GM12878 (cell line): Measurements from ENCODE around the gene MCAT. TPM values are rescaled to one million over a fixed set of nuclear protein-coding genes. Genes with fewer than 3 reads are reported as not detected.

Source experiments
- ATAC-seq: fragments of 200-7000 bp; cut with Tn5 transposase; 3 replicates; pipeline ENCODE4 v1.9.1; 2020; ENCODE audit warnings: mild to moderate bottlenecking, moderate library complexity
- BruUV-seq: library from RNA; stranded (reverse); fragments of 400-500 nt; replicated peaks from 2 replicates; lab custom pipeline; 2021; lab: Mats Ljungman, UMichigan
- CTCF ChIA-PET: fragments of 300-600 bp; sonication (Branson Sonifier 250); formaldehyde crosslinking; extraction: SDS; loops from one replicate; lab custom pipeline; 2021; ENCODE audit warnings: inconsistent platforms; lab: Yijun Ruan, JAX
- POLR2A ChIA-PET: fragments of 350-600 bp; formaldehyde crosslinking; extraction: SDS; loops from one replicate; lab custom pipeline; 2021; ENCODE audit warnings: inconsistent platforms; lab: Charles Lee
- RAD21 ChIA-PET: fragments of 300-600 bp; sonication (Branson Sonifier 250); formaldehyde crosslinking; loops from one replicate; lab custom pipeline; 2023; ENCODE audit warnings: antibody characterized with exemption; ENCODE audit not compliant: unreplicated experiment; lab: Charles Lee
- SMC1A ChIA-PET: fragments of 300-600 bp; sonication (Branson Sonifier 250); formaldehyde crosslinking; loops from one replicate; lab custom pipeline; 2023; ENCODE audit not compliant: unreplicated experiment, uncharacterized antibody; lab: Charles Lee
- DNase-seq: peaks from one replicate; pipeline ENCODE4 v3.0.0-alpha.2; 2011; ENCODE audit warnings: low read depth, low spot score
- FAIRE-seq: peaks from 3 replicates; lab custom pipeline; 2011; peaks lifted over from hg19 to GRCh38; lab: Jason Lieb, UNC
- H2AFZ ChIP-seq: 2 replicates; pipeline ENCODE4 v1.6.0; 2011; ENCODE audit warnings: low read depth, low read length, control low read depth; ENCODE audit not compliant: control insufficient read depth
- H3K27ac ChIP-seq: 2 replicates; pipeline ENCODE4 v1.5.1; 2011; ENCODE audit warnings: control low read depth; ENCODE audit not compliant: control insufficient read depth, insufficient read depth
- H3K27me3 ChIP-seq, 2 experiments: replicated peaks in 1 of 2; 2 replicates each; pipeline versions ENCODE4 v1.6.0 to v1.6.1; 2011; ENCODE audit warnings: low read length in 1 of 2; ENCODE audit not compliant: control insufficient read depth in 2 of 2, insufficient read depth in 2 of 2
- H3K36me3 ChIP-seq, 2 experiments: 2 replicates each; pipeline ENCODE4 v1.5.1; 2011; ENCODE audit warnings: low read length in 1 of 2; ENCODE audit not compliant: control insufficient read depth in 2 of 2, insufficient read depth in 2 of 2
- H3K4me1 ChIP-seq: 2 replicates; pipeline ENCODE4 v1.6.1; 2011; ENCODE audit warnings: mild to moderate bottlenecking, low read length, moderate library complexity, mixed read lengths; ENCODE audit not compliant: control insufficient read depth, insufficient read depth
- H3K4me2 ChIP-seq: 2 replicates; pipeline ENCODE4 v1.6.0; 2011; ENCODE audit warnings: control low read depth; ENCODE audit not compliant: control insufficient read depth, insufficient read depth
- H3K4me3 ChIP-seq: fragments of 200-600 bp; sonication (generic); 2 replicates; pipeline ENCODE4 v1.5.1; 2016
- H3K79me2 ChIP-seq: 2 replicates; pipeline ENCODE4 v1.6.0; 2011; ENCODE audit warnings: low read length; ENCODE audit not compliant: control insufficient read depth, insufficient read depth
- H3K9ac ChIP-seq: 2 replicates; pipeline ENCODE4 v1.8.0; 2011; ENCODE audit warnings: low read length, control low read depth, mixed read lengths; ENCODE audit not compliant: control insufficient read depth, insufficient read depth
- H3K9me3 ChIP-seq: replicated peaks from 3 replicates; pipeline ENCODE4 v1.5.1; 2011; ENCODE audit warnings: mild to moderate bottlenecking, low read length; ENCODE audit not compliant: control insufficient read depth, insufficient read depth
- H4K20me1 ChIP-seq: 2 replicates; pipeline ENCODE4 v1.6.0; 2011; ENCODE audit not compliant: control insufficient read depth, insufficient read depth
- STAT1 ChIP-seq: fragments of 450-650 bp; conservative IDR thresholded peaks from 2 replicates; pipeline ENCODE4 v1.6.1; 2014; ENCODE audit warnings: antibody characterized with exemption, mild to moderate bottlenecking
- WGBS: methylation state at CpG from one replicate; pipeline ENCODE4 v1.1.6; 2016; ENCODE audit warnings: low lambda C conversion rate; ENCODE audit not compliant: insufficient replicate concordance, insufficient coverage; ENCODE audit errors: missing lambda C conversion rate; 5-methylcytosine and 5-hydroxymethylcytosine counted together
- in situ Hi-C: fragments of 300-500 bp; cut with MboI; formaldehyde crosslinking; loops from 9 replicates; pipeline ENCODE4 v1.14.3; 2018; ENCODE audit warnings: mixed read lengths
- intact Hi-C: fragments of 100-400 bp; cut with micrococcal nuclease; formaldehyde crosslinking; loops from one replicate; pipeline ENCODE4 v1.14.2; 2022; ENCODE audit not compliant: unreplicated experiment
- polyA plus RNA-seq, 11 experiments: library from polyadenylated mRNA; depleted of rRNA in 4 of 11; unstranded in 6 of 11; stranded (reverse) in 5 of 11; fragments of >200 nt; fragmentation: Nextera tagmentation in 4 of 11; fragmentation: Illumina TruSeq in 1 of 11; extraction: Ambion mirVana in 4 of 11; extraction: Trizol in 1 of 11; gene quantifications; 1 replicate in 1 of 11; 2 replicates in 10 of 11; pipeline versions ENCODE4 v1.2.1 to v1.2.3, GENCODE V29; 2011 to 2016; ENCODE audit warnings: inconsistent platforms in 2 of 11, missing spikeins in 2 of 11, low read depth in 1 of 11
- total RNA-seq, 4 experiments: library from RNA; depleted of rRNA in 3 of 4; stranded (reverse); fragments of >200 nt in 3 of 4; fragmentation: Illumina TruSeq in 1 of 4; extraction: Trizol in 1 of 4; gene quantifications; 2 replicates each; pipeline versions ENCODE4 v1.2.1 to v1.2.3, GENCODE V29; 2013 to 2021
- TF ChIP-seq, protein P1 (sequence below): fragments of 450-650 bp; formaldehyde crosslinking; IDR thresholded peaks from 2 replicates; pipeline ENCODE4 v1.5.0; 2022; ENCODE audit warnings: mild to moderate bottlenecking, missing genetic modification characterization
- TF ChIP-seq, protein P2 (sequence below): fragments of 450-650 bp; formaldehyde crosslinking; IDR thresholded peaks from 2 replicates; pipeline ENCODE4 v1.4.0; 2022; ENCODE audit warnings: mild to moderate bottlenecking, moderate library complexity
- TF ChIP-seq, protein P3 (sequence below): IDR thresholded peaks from 2 replicates; pipeline ENCODE4 v1.6.1; 2012; ENCODE audit warnings: mild to moderate bottlenecking, low read depth, low read length
- TF ChIP-seq, protein P4 (sequence below): IDR thresholded peaks from 2 replicates; pipeline ENCODE4 v1.6.1; 2011; ENCODE audit warnings: low read depth, low read length, improper control_type of control experiment, borderline replicate concordance
- TF ChIP-seq, protein P5 (sequence below), 3 experiments: IDR thresholded peaks in 2 of 3; conservative IDR thresholded peaks in 1 of 3; 2 replicates each; pipeline ENCODE4 v1.5.1; 2011; ENCODE audit warnings: low read depth in 3 of 3, low read length in 3 of 3, mild to moderate bottlenecking in 3 of 3, control low read depth in 2 of 3, moderate library complexity in 2 of 3, inconsistent platforms in 1 of 3, mixed read lengths in 1 of 3; ENCODE audit not compliant: control insufficient read depth in 2 of 3, insufficient read depth in 1 of 3; ENCODE audit errors: extremely low read depth in 1 of 3

Gene MCAT
- total and polyA plus RNA-seq, 10 of the 15 experiments (the other 5 are each of a cell fraction or from before 2014, with no cell fraction given) = 3.6 to 29.1 (median 19.3) TPM

DNA sequence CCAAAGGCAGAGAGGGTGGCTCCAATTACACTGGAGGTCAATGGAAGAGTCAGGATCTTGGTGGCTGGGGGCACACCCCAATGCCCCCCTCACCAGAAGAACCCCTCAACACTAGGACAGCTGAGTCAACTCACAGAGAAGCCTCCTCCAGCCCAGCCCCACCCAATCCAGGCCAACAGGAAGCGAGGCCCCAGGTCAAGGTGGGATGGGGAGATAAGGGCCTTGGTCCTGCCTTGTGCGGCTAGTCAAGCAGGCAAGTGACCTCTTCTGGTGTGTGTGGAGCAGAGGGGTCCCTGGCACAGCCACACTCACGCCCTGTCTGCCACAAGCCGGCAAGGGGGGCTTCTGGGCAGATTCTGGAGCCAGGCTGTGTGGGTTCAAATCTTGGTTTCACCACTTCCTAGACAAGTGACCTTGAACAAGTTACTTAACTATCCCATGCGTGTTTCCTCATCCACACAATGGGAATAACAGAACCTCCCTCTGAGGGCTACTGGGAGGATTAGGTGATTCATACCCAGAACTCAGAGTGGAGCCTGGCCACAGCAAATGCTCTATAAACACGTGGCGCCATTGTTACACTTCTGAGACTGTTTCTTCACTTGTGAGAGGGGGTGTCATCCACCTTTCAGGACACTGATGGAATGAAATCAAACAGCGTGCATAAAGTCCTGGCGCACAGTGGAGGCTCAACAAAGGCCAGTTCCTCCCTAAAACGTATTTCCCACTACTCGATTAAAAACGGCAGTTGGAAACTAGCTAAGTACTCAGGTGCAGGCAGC is 40.5 kb upstream of the MCAT start:
- ATAC-seq = no peak
- Histone ChIP-seq H3K36me3 (peaks cover 7% of the 10 kb centered on the region in 2 experiments; a peak in 3 of 4 replicates), H3K27me3 (no peaks in the 10 kb centered on the region), H3K4me3 (no peak overlapping the region), H4K20me1 (no peaks in the 10 kb centered on the region), H3K79me2 (peaks cover 18% of the 10 kb centered on the region), H3K4me2 (peak overlapping the region; percentile 3; the same call in 1 of the 2 replicates), H3K4me1 (peaks cover 10% of the 10 kb centered on the region), H3K9me3 (no peaks in the 10 kb centered on the region), H3K27ac (no peak overlapping the region), H3K9ac (no peak overlapping the region), H2AFZ (no peak overlapping the region)
- ChIA-PET POLR2A (no interaction called here), RAD21 (no interaction called here), CTCF (no interaction called here), SMC1A (no interaction called here)
- in situ Hi-C loops = no loop called here
- no peak for FAIRE-seq
- intact Hi-C loops = no loop called here
- no TSS peak for BruUV-seq
- DNase-seq = no peak
- 78% methylated on average over 12 of the region's 12 CpGs for WGBS
- TF ChIP-seq, protein P1, sequence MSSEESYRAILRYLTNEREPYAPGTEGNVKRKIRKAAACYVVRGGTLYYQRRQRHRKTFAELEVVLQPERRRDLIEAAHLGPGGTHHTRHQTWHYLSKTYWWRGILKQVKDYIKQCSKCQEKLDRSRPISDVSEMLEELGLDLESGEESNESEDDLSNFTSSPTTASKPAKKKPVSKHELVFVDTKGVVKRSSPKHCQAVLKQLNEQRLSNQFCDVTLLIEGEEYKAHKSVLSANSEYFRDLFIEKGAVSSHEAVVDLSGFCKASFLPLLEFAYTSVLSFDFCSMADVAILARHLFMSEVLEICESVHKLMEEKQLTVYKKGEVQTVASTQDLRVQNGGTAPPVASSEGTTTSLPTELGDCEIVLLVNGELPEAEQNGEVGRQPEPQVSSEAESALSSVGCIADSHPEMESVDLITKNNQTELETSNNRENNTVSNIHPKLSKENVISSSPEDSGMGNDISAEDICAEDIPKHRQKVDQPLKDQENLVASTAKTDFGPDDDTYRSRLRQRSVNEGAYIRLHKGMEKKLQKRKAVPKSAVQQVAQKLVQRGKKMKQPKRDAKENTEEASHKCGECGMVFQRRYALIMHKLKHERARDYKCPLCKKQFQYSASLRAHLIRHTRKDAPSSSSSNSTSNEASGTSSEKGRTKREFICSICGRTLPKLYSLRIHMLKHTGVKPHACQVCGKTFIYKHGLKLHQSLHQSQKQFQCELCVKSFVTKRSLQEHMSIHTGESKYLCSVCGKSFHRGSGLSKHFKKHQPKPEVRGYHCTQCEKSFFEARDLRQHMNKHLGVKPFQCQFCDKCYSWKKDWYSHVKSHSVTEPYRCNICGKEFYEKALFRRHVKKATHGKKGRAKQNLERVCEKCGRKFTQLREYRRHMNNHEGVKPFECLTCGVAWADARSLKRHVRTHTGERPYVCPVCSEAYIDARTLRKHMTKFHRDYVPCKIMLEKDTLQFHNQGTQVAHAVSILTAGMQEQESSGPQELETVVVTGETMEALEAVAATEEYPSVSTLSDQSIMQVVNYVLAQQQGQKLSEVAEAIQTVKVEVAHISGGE (CRISPR knock-in tag) = no peak
- TF ChIP-seq, protein P2, sequence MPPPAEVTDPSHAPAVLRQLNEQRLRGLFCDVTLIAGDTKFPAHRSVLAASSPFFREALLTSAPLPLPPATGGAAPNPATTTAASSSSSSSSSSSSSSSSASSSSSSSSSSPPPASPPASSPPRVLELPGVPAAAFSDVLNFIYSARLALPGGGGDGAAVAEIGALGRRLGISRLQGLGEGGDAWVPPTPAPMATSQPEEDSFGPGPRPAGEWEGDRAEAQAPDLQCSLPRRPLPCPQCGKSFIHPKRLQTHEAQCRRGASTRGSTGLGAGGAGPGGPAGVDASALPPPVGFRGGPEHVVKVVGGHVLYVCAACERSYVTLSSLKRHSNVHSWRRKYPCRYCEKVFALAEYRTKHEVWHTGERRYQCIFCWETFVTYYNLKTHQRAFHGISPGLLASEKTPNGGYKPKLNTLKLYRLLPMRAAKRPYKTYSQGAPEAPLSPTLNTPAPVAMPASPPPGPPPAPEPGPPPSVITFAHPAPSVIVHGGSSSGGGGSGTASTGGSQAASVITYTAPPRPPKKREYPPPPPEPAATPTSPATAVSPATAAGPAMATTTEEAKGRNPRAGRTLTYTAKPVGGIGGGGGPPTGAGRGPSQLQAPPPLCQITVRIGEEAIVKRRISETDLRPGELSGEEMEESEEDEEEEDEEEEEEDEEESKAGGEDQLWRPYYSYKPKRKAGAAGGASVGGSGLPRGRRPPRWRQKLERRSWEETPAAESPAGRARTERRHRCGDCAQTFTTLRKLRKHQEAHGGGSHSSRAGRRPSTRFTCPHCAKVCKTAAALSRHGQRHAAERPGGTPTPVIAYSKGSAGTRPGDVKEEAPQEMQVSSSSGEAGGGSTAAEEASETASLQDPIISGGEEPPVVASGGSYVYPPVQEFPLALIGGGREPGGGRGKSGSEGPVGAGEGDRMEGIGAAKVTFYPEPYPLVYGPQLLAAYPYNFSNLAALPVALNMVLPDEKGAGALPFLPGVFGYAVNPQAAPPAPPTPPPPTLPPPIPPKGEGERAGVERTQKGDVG (CRISPR knock-in tag) = no peak
- TF ChIP-seq, protein P3, sequence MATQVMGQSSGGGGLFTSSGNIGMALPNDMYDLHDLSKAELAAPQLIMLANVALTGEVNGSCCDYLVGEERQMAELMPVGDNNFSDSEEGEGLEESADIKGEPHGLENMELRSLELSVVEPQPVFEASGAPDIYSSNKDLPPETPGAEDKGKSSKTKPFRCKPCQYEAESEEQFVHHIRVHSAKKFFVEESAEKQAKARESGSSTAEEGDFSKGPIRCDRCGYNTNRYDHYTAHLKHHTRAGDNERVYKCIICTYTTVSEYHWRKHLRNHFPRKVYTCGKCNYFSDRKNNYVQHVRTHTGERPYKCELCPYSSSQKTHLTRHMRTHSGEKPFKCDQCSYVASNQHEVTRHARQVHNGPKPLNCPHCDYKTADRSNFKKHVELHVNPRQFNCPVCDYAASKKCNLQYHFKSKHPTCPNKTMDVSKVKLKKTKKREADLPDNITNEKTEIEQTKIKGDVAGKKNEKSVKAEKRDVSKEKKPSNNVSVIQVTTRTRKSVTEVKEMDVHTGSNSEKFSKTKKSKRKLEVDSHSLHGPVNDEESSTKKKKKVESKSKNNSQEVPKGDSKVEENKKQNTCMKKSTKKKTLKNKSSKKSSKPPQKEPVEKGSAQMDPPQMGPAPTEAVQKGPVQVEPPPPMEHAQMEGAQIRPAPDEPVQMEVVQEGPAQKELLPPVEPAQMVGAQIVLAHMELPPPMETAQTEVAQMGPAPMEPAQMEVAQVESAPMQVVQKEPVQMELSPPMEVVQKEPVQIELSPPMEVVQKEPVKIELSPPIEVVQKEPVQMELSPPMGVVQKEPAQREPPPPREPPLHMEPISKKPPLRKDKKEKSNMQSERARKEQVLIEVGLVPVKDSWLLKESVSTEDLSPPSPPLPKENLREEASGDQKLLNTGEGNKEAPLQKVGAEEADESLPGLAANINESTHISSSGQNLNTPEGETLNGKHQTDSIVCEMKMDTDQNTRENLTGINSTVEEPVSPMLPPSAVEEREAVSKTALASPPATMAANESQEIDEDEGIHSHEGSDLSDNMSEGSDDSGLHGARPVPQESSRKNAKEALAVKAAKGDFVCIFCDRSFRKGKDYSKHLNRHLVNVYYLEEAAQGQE = no peak
- TF ChIP-seq STAT1 = no peak
- TF ChIP-seq, protein P4, sequence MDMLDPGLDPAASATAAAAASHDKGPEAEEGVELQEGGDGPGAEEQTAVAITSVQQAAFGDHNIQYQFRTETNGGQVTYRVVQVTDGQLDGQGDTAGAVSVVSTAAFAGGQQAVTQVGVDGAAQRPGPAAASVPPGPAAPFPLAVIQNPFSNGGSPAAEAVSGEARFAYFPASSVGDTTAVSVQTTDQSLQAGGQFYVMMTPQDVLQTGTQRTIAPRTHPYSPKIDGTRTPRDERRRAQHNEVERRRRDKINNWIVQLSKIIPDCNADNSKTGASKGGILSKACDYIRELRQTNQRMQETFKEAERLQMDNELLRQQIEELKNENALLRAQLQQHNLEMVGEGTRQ = no peak
- TF ChIP-seq, protein P5, sequence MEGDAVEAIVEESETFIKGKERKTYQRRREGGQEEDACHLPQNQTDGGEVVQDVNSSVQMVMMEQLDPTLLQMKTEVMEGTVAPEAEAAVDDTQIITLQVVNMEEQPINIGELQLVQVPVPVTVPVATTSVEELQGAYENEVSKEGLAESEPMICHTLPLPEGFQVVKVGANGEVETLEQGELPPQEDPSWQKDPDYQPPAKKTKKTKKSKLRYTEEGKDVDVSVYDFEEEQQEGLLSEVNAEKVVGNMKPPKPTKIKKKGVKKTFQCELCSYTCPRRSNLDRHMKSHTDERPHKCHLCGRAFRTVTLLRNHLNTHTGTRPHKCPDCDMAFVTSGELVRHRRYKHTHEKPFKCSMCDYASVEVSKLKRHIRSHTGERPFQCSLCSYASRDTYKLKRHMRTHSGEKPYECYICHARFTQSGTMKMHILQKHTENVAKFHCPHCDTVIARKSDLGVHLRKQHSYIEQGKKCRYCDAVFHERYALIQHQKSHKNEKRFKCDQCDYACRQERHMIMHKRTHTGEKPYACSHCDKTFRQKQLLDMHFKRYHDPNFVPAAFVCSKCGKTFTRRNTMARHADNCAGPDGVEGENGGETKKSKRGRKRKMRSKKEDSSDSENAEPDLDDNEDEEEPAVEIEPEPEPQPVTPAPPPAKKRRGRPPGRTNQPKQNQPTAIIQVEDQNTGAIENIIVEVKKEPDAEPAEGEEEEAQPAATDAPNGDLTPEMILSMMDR (IDR thresholded peaks at IDR 0.05 in 2 of 3, conservative IDR thresholded peaks at IDR 0.05 in 1 of 3; ENCODE audit: control insufficient read depth in 2 of 3, extremely low read depth in 1 of 3, insufficient read depth in 1 of 3, low read depth in 3 of 3, low read length in 3 of 3) = no peak
